Breast epithelium (tissue), 3 donors: ENCODE data around the gene ANKRD10.

ENCODE experiments used
- POLR2A ChIP-seq: fragments of 450-650 bp; IDR thresholded peaks from one replicate; pipeline ENCODE4 v1.6.1; 2016; ENCODE audit warnings: antibody characterized with exemption, mild to moderate bottlenecking, moderate library complexity
- POLR2AphosphoS5 ChIP-seq, 3 donors: sonication (generic); formaldehyde crosslinking; IDR thresholded peaks; one replicate each; pipeline ENCODE4 v1.6.1; 2017; ENCODE audit warnings: antibody characterized with exemption in 3 of 3
- TF ChIP-seq, protein P1 (sequence below), 3 donors: fragments of 450-650 bp; IDR thresholded peaks; one replicate each; pipeline ENCODE4 v1.5.1; 2016 to 2017; ENCODE audit warnings: antibody characterized with exemption in 3 of 3, mild to moderate bottlenecking in 3 of 3, moderate library complexity in 3 of 3

DNA sequence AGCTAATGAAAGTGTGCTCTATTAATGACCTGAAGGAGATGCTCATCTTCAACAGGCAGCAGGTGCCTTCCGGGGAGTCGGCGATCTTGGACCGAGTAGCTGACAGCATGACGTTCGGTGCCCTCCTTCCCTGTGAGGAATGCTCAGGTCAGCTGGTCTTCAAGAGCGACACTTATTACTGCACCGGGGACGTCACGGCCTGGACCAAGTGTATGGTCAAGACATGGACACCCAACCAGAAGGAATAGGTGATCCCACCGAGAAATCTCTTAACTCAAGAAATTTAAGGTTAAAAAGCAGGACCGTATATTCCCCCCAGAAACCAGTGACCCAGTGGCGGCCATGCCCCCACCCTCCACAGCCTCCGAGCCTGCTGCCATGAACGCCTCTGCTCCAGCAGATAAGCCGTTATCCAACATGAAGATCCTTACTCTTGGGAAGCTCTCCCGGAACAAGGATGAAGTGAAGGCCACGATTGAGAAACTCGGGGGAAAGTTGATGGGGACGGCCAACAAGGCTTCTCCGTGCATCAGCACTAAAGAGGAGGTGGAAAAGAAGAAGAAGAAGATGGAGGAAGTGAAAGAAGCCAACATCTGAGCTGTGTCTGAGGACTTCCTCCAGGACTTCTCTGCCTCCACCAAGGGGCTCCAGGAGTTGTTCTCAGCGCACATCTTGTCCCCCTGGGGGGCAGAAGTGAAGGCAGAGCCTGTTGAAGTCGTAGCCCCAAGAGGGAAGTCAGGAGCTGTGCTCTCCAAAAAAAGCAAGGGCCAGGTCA is 22.8 kb upstream of the ANKRD10 start:
- TF ChIP-seq, protein P1, sequence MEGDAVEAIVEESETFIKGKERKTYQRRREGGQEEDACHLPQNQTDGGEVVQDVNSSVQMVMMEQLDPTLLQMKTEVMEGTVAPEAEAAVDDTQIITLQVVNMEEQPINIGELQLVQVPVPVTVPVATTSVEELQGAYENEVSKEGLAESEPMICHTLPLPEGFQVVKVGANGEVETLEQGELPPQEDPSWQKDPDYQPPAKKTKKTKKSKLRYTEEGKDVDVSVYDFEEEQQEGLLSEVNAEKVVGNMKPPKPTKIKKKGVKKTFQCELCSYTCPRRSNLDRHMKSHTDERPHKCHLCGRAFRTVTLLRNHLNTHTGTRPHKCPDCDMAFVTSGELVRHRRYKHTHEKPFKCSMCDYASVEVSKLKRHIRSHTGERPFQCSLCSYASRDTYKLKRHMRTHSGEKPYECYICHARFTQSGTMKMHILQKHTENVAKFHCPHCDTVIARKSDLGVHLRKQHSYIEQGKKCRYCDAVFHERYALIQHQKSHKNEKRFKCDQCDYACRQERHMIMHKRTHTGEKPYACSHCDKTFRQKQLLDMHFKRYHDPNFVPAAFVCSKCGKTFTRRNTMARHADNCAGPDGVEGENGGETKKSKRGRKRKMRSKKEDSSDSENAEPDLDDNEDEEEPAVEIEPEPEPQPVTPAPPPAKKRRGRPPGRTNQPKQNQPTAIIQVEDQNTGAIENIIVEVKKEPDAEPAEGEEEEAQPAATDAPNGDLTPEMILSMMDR (IDR thresholded peaks at IDR 0.05) = no peak
- TF ChIP-seq POLR2AphosphoS5 (IDR thresholded peaks at IDR 0.05) = no peak
- no peak for TF ChIP-seq POLR2A
